ENCODE data around the gene ZNF561.

DNA sequence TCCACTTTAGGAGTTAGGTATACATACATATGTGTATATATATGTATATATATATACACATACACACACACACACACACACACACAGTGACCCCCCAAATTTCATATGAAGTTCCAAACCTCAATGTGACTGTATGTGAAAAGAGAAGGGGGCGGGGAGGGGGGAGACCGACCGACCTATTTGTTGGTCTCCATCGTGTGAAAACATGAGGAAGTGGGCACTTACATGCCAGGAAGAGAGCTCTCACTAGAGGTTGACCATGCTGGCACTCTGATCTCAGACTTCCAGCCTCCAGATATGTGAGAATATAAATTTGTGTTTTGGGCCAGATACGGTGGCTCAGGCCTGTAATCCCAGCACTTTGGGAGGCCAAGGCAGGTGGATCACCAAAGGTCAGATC, 29.3 kb upstream of the ZNF561 start:
- no peak for TF ChIP-seq EZH2 (IDR thresholded peaks at IDR 0.05; ENCODE audit: insufficient read depth, poor library complexity, severe bottlenecking)
- no peak for TF ChIP-seq EZH2phosphoT487 (IDR thresholded peaks at IDR 0.05; ENCODE audit: insufficient read depth, low read depth)
